ENCODE measurements around the gene CYTH2. TPM values are rescaled to one million over a fixed set of nuclear protein-coding genes. Genes with fewer than 3 reads are reported as not detected.

Gene CYTH2
- polyA plus RNA-seq, 3 donors = 80.6 to 91.6 (median 86.4) TPM

- no peak for DNase-seq (ENCODE audit: extremely low read depth in 1 of 11, low read depth in 9 of 11, low spot score in 4 of 11)
These were observed 22.6 kb upstream of the CYTH2 start for GRCh38 chr19:48446579-48446978.

GRCh38 chr19:48448563-48448962, 20.6 kb upstream of the CYTH2 start:
- no peak for DNase-seq (ENCODE audit: extremely low read depth in 1 of 11, low read depth in 9 of 11, low spot score in 4 of 11)

- no peak for DNase-seq (ENCODE audit: extremely low read depth in 1 of 11, low read depth in 9 of 11, low spot score in 4 of 11)
These were observed 18.7 kb upstream of the CYTH2 start for GRCh38 chr19:48450441-48450840.

DNA sequence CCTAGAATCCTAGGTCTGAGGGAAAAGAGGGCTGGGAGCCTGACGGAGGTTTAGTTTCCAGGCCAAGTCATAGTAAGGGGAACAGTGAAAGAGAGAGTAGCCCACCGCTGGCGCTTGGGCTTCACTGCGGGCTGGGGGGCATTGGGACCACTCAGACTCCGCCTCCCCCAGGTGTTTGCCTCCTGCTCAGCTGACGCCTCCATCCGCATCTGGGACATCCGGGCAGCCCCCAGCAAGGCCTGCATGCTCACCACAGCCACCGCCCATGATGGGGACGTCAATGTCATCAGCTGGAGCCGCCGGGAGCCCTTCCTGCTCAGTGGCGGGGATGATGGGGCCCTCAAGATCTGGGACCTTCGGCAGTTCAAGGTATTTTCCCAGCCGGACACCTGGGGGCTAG, 18.3 kb upstream of the CYTH2 start:
- no peak for DNase-seq (ENCODE audit: extremely low read depth in 1 of 11, low read depth in 9 of 11, low spot score in 4 of 11)

- DNase-seq (ENCODE audit: extremely low read depth in 1 of 11, low read depth in 9 of 11, low spot score in 4 of 11) = no peak
These were observed 17.5 kb upstream of the CYTH2 start for GRCh38 chr19:48451624-48452023.

DNA sequence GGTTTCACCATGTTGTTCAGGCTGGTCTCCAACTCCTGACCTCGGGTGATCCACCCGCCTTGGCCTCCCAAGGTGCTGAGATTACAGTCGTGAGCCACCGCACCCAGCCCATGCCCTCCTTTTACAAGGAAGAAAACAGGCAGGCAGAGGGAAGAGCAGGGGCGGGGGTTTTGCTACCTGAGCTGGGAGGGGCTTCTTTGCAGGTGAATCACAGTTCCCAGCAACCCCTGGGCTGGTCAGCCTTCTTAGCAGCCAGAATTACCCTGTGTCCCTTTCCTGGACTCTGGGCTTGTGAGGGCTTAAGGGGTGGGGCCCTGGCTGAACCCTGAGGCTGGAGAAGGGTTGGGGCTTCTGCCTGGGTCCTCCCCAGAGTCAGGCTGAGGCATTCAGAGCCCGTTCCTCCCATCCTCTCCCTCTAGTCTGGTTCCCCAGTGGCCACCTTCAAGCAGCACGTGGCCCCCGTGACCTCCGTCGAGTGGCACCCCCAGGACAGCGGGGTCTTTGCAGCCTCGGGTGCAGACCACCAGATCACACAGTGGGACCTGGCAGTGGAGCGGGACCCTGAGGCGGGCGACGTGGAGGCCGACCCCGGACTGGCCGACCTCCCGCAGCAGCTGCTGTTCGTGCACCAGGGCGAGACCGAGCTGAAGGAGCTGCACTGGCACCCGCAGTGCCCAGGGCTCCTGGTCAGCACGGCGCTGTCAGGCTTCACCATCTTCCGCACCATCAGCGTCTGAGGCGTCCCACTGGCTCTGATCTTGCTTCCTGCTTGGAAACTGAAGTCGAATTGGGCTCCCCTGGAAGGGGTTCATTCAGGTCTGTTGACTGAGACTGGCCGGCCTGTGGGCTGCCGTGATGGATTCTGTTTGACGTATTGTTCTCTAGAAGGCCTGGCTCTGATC, 16.6 kb upstream of the CYTH2 start:
- no peak for DNase-seq (ENCODE audit: extremely low read depth in 1 of 11, low read depth in 9 of 11, low spot score in 4 of 11)

- no peak for DNase-seq (ENCODE audit: extremely low read depth in 1 of 11, low read depth in 9 of 11, low spot score in 4 of 11)
These were observed 14.9 kb upstream of the CYTH2 start for GRCh38 chr19:48454150-48454730.

- no peak for DNase-seq (ENCODE audit: extremely low read depth in 1 of 11, low read depth in 9 of 11, low spot score in 4 of 11)
These were observed 13.8 kb upstream of the CYTH2 start, which contains the start of gene KCNJ14 for GRCh38 chr19:48455171-48455907. Gene KCNJ14, plus strand, starts transcription at chr19:48455574. Its CDS starts 6,151 bp downstream, at chr19:48461725.

DNA sequence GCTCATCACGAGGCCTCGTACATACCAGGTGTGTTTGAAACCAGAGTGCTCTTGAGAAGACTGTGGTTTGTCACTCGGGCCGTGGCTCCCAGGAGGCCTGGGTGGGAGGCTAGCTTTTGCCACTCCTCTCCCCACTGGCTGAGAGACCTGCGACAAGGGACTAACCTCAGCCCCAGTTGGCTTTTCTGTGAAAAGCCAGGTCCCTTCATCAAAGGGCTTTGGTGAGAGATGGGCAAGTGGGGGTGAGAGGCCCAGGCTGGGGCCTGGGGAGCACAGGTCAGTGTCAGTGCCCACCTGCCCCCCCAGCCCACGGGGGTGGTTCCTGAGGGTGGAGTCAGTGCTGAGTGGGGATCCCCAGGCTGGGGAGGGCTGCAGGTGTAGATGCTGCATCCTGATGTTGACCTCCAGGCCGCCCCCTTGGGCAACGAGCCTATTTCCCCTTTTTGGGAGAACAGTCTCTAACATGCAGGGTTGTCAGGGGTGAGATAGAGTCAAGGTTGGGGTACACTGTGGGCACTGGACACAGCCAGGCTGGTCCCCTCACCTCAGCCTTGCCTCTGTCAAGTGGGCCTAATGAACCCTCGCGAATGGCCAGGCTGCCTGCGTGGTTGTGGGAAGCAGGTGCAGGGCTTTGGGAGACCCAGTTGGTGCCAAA, 13.1 kb upstream of the CYTH2 start:
- no peak for DNase-seq (ENCODE audit: extremely low read depth in 1 of 11, low read depth in 9 of 11, low spot score in 4 of 11)

DNA sequence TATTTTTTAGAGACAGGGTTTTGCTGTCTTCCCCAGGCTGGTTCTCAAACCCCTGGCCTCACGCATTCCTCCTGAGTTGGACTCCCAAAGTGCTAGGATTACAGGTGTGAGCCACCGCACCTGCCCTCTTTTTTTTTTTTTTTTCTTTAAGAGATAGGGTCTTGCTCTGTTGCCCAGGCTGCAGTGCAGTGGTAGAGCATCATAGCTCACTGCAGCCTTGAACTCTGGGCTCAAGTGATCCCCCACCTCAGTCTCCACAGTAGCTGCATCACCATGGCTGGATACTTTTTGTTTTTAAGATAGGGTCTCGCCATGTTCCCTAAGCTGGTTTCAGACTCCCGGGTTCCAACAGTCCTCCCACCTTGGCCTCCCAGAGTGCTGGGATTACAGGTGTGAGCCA, 12.3 kb upstream of the CYTH2 start:
- no peak for DNase-seq (ENCODE audit: extremely low read depth in 1 of 11, low read depth in 9 of 11, low spot score in 4 of 11)

GRCh38 chr19:48458016-48458415, 11.2 kb upstream of the CYTH2 start:
- DNase-seq (ENCODE audit: extremely low read depth in 1 of 11, low read depth in 9 of 11, low spot score in 4 of 11) = no peak

DNA sequence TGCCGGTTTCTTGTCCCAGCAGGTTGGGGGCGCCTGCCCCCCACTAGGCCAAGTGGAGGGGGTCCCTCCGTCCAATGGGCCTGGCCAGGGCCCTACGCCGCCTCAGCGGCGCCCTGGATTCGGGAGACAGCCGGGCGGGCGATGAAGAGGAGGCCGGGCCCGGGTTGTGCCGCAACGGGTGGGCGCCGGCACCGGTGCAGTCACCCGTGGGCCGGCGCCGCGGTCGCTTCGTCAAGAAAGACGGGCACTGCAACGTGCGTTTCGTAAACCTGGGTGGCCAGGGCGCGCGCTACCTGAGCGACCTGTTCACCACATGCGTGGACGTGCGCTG, 7.6 kb upstream of the CYTH2 start:
- DNase-seq (ENCODE audit: extremely low read depth in 1 of 11, low read depth in 9 of 11, low spot score in 4 of 11) = no peak

GRCh38 chr19:48461982-48462655, 7.0 kb upstream of the CYTH2 start:
- no peak for DNase-seq (ENCODE audit: extremely low read depth in 1 of 11, low read depth in 9 of 11, low spot score in 4 of 11)

- DNase-seq (ENCODE audit: extremely low read depth in 1 of 11, low read depth in 9 of 11, low spot score in 4 of 11) = no peak
These were observed 4.0 kb upstream of the CYTH2 start for GRCh38 chr19:48465215-48465614.

DNA sequence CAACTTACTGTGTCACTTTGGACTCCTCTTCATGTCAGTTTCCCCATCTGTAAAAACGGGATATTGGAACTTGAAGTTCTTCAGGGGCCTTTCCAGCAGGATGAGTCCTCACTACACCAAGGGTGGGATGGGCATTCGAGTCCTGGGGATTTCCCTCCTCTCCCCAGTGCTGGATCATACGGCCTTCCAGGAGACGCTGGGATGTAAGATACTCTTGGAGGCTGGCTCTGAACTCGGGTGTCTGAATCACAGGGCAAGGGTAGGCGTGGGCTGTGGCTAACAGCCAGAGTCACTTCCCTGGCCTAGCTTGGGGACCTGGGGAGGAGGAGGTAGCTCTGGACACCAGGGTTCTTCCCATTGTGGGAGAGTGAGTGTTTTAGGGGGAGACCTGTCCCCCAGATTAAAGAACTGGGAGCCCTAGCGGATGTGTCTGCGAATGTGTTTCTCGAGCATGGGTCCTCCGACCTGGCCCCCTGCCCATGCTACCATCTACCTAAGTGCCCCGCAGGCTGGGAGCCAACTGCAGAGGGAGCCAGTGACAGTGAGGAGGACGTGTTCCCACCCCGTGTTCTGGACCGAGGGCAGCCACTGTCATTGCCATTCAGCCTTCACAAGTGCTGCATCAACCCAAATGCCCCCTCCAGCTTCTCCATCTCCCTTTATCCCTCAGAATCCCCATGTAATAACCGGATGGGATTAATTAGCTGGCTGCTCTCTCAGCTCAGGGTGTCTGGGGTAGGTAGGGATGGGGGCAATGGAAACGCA, 2.4 kb upstream of the CYTH2 start:
- DNase-seq (ENCODE audit: extremely low read depth in 1 of 11, low read depth in 9 of 11, low spot score in 4 of 11) = no peak

- DNase-seq (ENCODE audit: extremely low read depth in 1 of 11, low read depth in 9 of 11, low spot score in 4 of 11) = peak; percentile 99 to 100 (median 100)
These were observed 339 bp upstream of the CYTH2 start for GRCh38 chr19:48468772-48469288.

GRCh38 chr19:48469934-48470680, 938 bp downstream of the CYTH2 start:
- DNase-seq (ENCODE audit: extremely low read depth in 1 of 11, low read depth in 9 of 11, low spot score in 4 of 11) = no peak

All from renal cortex interstitium (tissue), 11 donors.